HEK293 (cell line): ENCODE data around the gene EGFLAM.

Experiments used
- CTCF ChIA-PET: fragments of 350-600 bp; formaldehyde crosslinking; extraction: SDS; loops from one replicate; lab custom pipeline; 2021; ENCODE audit warnings: antibody characterized with exemption; lab: Yijun Ruan, JAX
- POLR2A ChIA-PET: fragments of 300-600 bp; formaldehyde crosslinking; extraction: SDS; loops from one replicate; lab custom pipeline; 2020; ENCODE audit warnings: antibody characterized with exemption, inconsistent platforms; lab: Yijun Ruan, JAX
- H3K27ac ChIP-seq: fragments of 200-500 bp; sonication (Bioruptor generic); 2 replicates; pipeline ENCODE4 v1.5.1; 2014; ENCODE audit warnings: low read depth, low read length, control low read depth, inconsistent platforms; ENCODE audit errors: extremely low read depth
- H3K36me3 ChIP-seq, 2 experiments: fragments of 200-500 bp in 1 of 2; sonication (Bioruptor generic) in 1 of 2; 1 replicate in 1 of 2; 2 replicates in 1 of 2; pipeline ENCODE4 v1.5.1; 2014 to 2017; ENCODE audit warnings: inconsistent platforms in 2 of 2, low read length in 2 of 2; ENCODE audit not compliant: control insufficient read depth in 2 of 2, insufficient read depth in 1 of 2
- H3K4me1 ChIP-seq: fragments of 200-500 bp; sonication (Bioruptor generic); 2 replicates; pipeline ENCODE4 v1.5.1; 2014; ENCODE audit warnings: mild to moderate bottlenecking, low read length, inconsistent platforms; ENCODE audit not compliant: control insufficient read depth, insufficient read depth
- H3K4me3 ChIP-seq: 2 replicates; pipeline ENCODE4 v1.5.1; 2011; ENCODE audit warnings: low read depth, mild to moderate bottlenecking, control low read depth, low read length, moderate library complexity
- H3K9me3 ChIP-seq: fragments of 200-500 bp; sonication (Bioruptor generic); 2 replicates; pipeline ENCODE4 v1.5.1; 2014; ENCODE audit warnings: low read depth, low read length, inconsistent platforms; ENCODE audit not compliant: control insufficient read depth, insufficient read depth
- BCL11A ChIP-seq: fragments of 450-650 bp; formaldehyde crosslinking; IDR thresholded peaks from 2 replicates; pipeline ENCODE4 v1.5.1; 2016; ENCODE audit warnings: low read depth, missing biosample characterization, missing genetic modification characterization
- FEZF1 ChIP-seq: fragments of 450-650 bp; formaldehyde crosslinking; IDR thresholded peaks from 2 replicates; pipeline ENCODE4 v1.5.1; 2016; ENCODE audit warnings: missing biosample characterization, missing genetic modification characterization
- GLIS1 ChIP-seq: fragments of 450-650 bp; formaldehyde crosslinking; IDR thresholded peaks from 2 replicates; pipeline ENCODE4 v1.5.1; 2016; ENCODE audit warnings: missing biosample characterization, missing genetic modification characterization
- HOXA7 ChIP-seq: sonication (generic); formaldehyde crosslinking; IDR thresholded peaks from 2 replicates; pipeline ENCODE4 v1.8.1; 2022; ENCODE audit warnings: missing genetic modification reagents, borderline replicate concordance
- KLF16 ChIP-seq: fragments of 450-650 bp; formaldehyde crosslinking; IDR thresholded peaks from 2 replicates; pipeline ENCODE4 v1.5.1; 2017; ENCODE audit warnings: missing biosample characterization, missing genetic modification characterization
- KLF17 ChIP-seq: fragments of 450-650 bp; formaldehyde crosslinking; IDR thresholded peaks from 2 replicates; pipeline ENCODE4 v1.5.1; 2016; ENCODE audit warnings: missing biosample characterization, missing genetic modification characterization
- KLF7 ChIP-seq: fragments of 450-650 bp; formaldehyde crosslinking; IDR thresholded peaks from 2 replicates; pipeline ENCODE4 v1.5.1; 2016; ENCODE audit warnings: missing biosample characterization, missing genetic modification characterization, borderline replicate concordance
- KLF8 ChIP-seq: fragments of 450-650 bp; formaldehyde crosslinking; IDR thresholded peaks from 2 replicates; pipeline ENCODE4 v1.5.1; 2016; ENCODE audit warnings: missing biosample characterization, missing genetic modification characterization
- OVOL3 ChIP-seq: fragments of 450-650 bp; formaldehyde crosslinking; IDR thresholded peaks from 2 replicates; pipeline ENCODE4 v1.5.1; 2016; ENCODE audit warnings: missing biosample characterization, missing genetic modification characterization
- PRDM10 ChIP-seq: fragments of 450-650 bp; formaldehyde crosslinking; IDR thresholded peaks from 2 replicates; pipeline ENCODE4 v1.5.1; 2016; ENCODE audit warnings: missing biosample characterization, missing genetic modification characterization
- PRDM6 ChIP-seq: fragments of 450-650 bp; formaldehyde crosslinking; IDR thresholded peaks from 2 replicates; pipeline ENCODE4 v1.5.1; 2017; ENCODE audit warnings: missing biosample characterization, missing genetic modification characterization
- ZBTB20 ChIP-seq: fragments of 450-650 bp; formaldehyde crosslinking; IDR thresholded peaks from 2 replicates; pipeline ENCODE4 v1.5.1; 2016; ENCODE audit warnings: missing biosample characterization, missing genetic modification characterization
- ZNF280C ChIP-seq: fragments of 450-650 bp; formaldehyde crosslinking; IDR thresholded peaks from 2 replicates; pipeline ENCODE4 v1.5.1; 2016; ENCODE audit warnings: missing biosample characterization, missing genetic modification characterization
- ZNF324 ChIP-seq: fragments of 450-650 bp; formaldehyde crosslinking; IDR thresholded peaks from 2 replicates; pipeline ENCODE4 v1.5.1; 2016; ENCODE audit warnings: missing biosample characterization, missing genetic modification characterization
- ZNF366 ChIP-seq: fragments of 450-650 bp; formaldehyde crosslinking; conservative IDR thresholded peaks from 2 replicates; pipeline ENCODE4 v1.5.1; 2016; ENCODE audit warnings: missing biosample characterization, missing genetic modification characterization
- ZNF391 ChIP-seq: fragments of 450-650 bp; formaldehyde crosslinking; IDR thresholded peaks from 2 replicates; pipeline ENCODE4 v1.5.1; 2016; ENCODE audit warnings: low read depth, missing biosample characterization, missing genetic modification characterization, borderline replicate concordance
- ZNF404 ChIP-seq: fragments of 450-650 bp; formaldehyde crosslinking; IDR thresholded peaks from 2 replicates; pipeline ENCODE4 v1.5.1; 2017; ENCODE audit warnings: missing biosample characterization, missing genetic modification characterization
- ZNF48 ChIP-seq: fragments of 450-650 bp; formaldehyde crosslinking; IDR thresholded peaks from 2 replicates; pipeline ENCODE4 v1.5.1; 2016; ENCODE audit warnings: missing biosample characterization, missing genetic modification characterization
- ZNF610 ChIP-seq: fragments of 450-650 bp; formaldehyde crosslinking; IDR thresholded peaks from 2 replicates; pipeline ENCODE4 v1.5.1; 2016; ENCODE audit warnings: missing biosample characterization, missing genetic modification characterization, borderline replicate concordance
- ZNF623 ChIP-seq: fragments of 450-650 bp; formaldehyde crosslinking; IDR thresholded peaks from 2 replicates; pipeline ENCODE4 v1.5.1; 2016; ENCODE audit warnings: missing biosample characterization, missing genetic modification characterization
- ZNF624 ChIP-seq: fragments of 450-650 bp; formaldehyde crosslinking; IDR thresholded peaks from 2 replicates; pipeline ENCODE4 v1.5.1; 2017; ENCODE audit warnings: missing biosample characterization, missing genetic modification characterization
- ZNF626 ChIP-seq: fragments of 450-650 bp; sonication (Bioruptor Pico); formaldehyde crosslinking; IDR thresholded peaks from 2 replicates; pipeline ENCODE4 v1.5.1; 2018; ENCODE audit warnings: missing biosample characterization, missing genetic modification characterization, inconsistent platforms
- ZNF670 ChIP-seq: fragments of 450-650 bp; formaldehyde crosslinking; IDR thresholded peaks from 2 replicates; pipeline ENCODE4 v1.5.1; 2016; ENCODE audit warnings: missing biosample characterization, missing genetic modification characterization, low read depth

Gene EGFLAM

GRCh38 chr5:38400365-38400764, 142.0 kb downstream of the EGFLAM start:
- ChIA-PET CTCF (interaction anchor here (1.2 kb wide), 1 partner anchor 523 kb away, joined by 3 read pairs; no protein-coding TSS in a partner anchor), POLR2A (no interaction called here)
- Histone ChIP-seq H3K4me1 (no peaks in the 10 kb centered on the region), H3K9me3 (no peaks in the 10 kb centered on the region), H3K27ac (no peak overlapping the region), H3K4me3 (no peak overlapping the region), H3K36me3 (no peaks in the 10 kb centered on the region)
- TF ChIP-seq KLF8 (tag by site-specific recombination) (no peak), ZNF670 (tag by site-specific recombination) (no peak), BCL11A (tag by site-specific recombination) (no peak), HOXA7 (no peak), ZNF624 (tag by site-specific recombination) (no peak), ZNF324 (tag by site-specific recombination) (no peak), ZNF626 (no peak), OVOL3 (no peak), GLIS1 (no peak), ZNF610 (no peak), ZNF391 (tag by site-specific recombination) (no peak), ZNF623 (no peak)

- POLR2A ChIA-PET = no interaction called here
- Histone ChIP-seq H3K9me3 (no peaks in the 10 kb centered on the region), H3K4me1 (no peaks in the 10 kb centered on the region), H3K27ac (no peak overlapping the region), H3K36me3 (no peaks in the 10 kb centered on the region)
- CTCF ChIA-PET = interaction anchor here (4.1 kb wide), 1 partner anchor 18 kb away, joined by 31 read pairs; no protein-coding TSS in a partner anchor
- TF ChIP-seq KLF17 (tag by site-specific recombination) (no peak), PRDM10 (tag by site-specific recombination) (no peak), ZNF404 (tag by site-specific recombination) (no peak), FEZF1 (no peak), KLF7 (no peak), ZNF366 (no peak), KLF16 (tag by site-specific recombination) (no peak)
- TF ChIP-seq, all 188 proteins: peak for 0
- H3K4me3 ChIP-seq = no peak overlapping the region
These were observed 142.8 kb downstream of the EGFLAM start for GRCh38 chr5:38401145-38401544.

GRCh38 chr5:38403406-38403805, 145.0 kb downstream of the EGFLAM start:
- POLR2A ChIA-PET = no interaction called here
- no peak overlapping the region for H3K4me3 ChIP-seq
- no peaks in the 10 kb centered on the region for H3K36me3 ChIP-seq
- no peak overlapping the region for H3K27ac ChIP-seq
- CTCF ChIA-PET = interaction anchor here (0.5 to 4.1 kb wide), 5 partner anchors 17 to 145 kb away, joined by 3 to 31 read pairs (median 5); no protein-coding TSS in a partner anchor
- H3K4me1 ChIP-seq = no peaks in the 10 kb centered on the region
- no peaks in the 10 kb centered on the region for H3K9me3 ChIP-seq
- no peak for TF ChIP-seq PRDM6
- TF ChIP-seq ZNF48 = no peak
- TF ChIP-seq BCL11A (tag by site-specific recombination) = no peak
- TF ChIP-seq ZBTB20 = no peak
- TF ChIP-seq ZNF280C (tag by site-specific recombination) = no peak
